Measurements from ENCODE around the gene PITPNM3.

Gene PITPNM3

GRCh38 chr17:6452471-6453266 is 103.7 kb downstream of the PITPNM3 start:
- Histone ChIP-seq H3K4me1 (ENCODE audit: insufficient read depth, low read length, poor library complexity, severe bottlenecking) (peaks cover 12% of the 10 kb centered on the region), H3K9me2 (replicated peaks; ENCODE audit: low read depth, low read length) (no peaks in the 10 kb centered on the region), H3K4me2 (ENCODE audit: low read depth, low read length, poor library complexity, severe bottlenecking) (no peak overlapping the region), H3K9me3 (ENCODE audit: insufficient read depth, low read depth, low read length) (no peaks in the 10 kb centered on the region), H3F3A (ENCODE audit: low read depth) (no peaks in the 10 kb centered on the region), H3K9ac (ENCODE audit: low read depth, low read length, poor library complexity, severe bottlenecking) (no peak overlapping the region), H4K20me1 (ENCODE audit: insufficient read depth, low read length, poor library complexity, severe bottlenecking) (peaks cover 5% of the 10 kb centered on the region), H3K79me2 (ENCODE audit: insufficient read depth, low read length) (peaks cover 20% of the 10 kb centered on the region; the same call in 1 of the 2 replicates), H3K27me3 (ENCODE audit: insufficient read depth, low read length, poor library complexity, severe bottlenecking) (no peaks in the 10 kb centered on the region), H2AFZ (ENCODE audit: low read length) (no peak overlapping the region), H3K36me3 (ENCODE audit: insufficient read depth, low read length) (peaks cover 18% of the 10 kb centered on the region; the same call in 1 of the 2 replicates), H3K4me3 (ENCODE audit: low read length, poor library complexity, severe bottlenecking) (no peak overlapping the region)
- TF ChIP-seq CTCF (conservative IDR thresholded peaks at IDR 0.05; ENCODE audit: low read length), result no peak
- TF ChIP-seq EZH2phosphoT487 (IDR thresholded peaks at IDR 0.05; ENCODE audit: borderline replicate concordance), result no peak

DNA sequence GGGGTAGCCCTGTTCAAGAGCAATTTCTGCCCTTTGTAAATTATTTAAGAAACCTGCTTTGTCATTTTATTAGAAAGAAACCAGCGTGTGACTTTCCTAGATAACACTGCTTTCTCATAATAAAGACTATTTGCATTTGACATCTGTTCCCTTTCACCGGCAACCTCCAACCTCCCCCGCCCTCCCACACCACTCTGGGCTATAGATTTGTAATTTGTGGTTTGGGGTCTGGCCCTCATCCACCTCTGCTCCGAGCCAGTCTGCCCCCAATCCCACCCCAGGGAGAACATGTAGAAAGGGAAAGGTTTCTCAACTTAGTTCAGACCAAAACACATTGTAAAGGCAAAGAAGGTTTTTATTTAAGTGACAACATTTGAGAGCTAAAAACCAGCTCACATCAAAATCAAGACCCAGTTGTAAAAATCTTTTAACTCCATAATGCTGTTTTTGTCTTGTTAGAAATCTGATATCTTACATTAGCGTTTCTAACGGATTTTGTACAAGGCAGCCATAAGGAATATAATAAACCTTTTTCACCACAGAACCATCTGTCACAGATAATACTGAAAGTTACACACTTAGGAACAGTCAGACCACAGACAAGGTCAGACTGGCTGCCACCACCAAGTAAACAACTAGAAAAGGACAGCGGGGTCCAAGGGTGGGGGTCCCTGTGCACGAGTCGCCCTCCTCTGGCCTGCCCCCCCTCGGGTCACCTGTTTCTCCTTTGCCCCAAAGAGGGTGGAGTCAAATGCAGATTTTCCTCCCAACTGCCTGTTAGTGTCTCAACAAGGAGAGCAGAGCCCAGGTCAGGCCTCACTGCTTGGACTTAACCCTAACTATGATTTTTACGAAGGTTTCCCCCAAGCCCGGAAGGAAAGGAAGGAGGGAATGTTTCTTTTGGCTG is 105.2 kb downstream of the PITPNM3 start:
- Histone ChIP-seq H3K4me3 (ENCODE audit: low read length, poor library complexity, severe bottlenecking) (no peak overlapping the region), H3K9me3 (ENCODE audit: insufficient read depth, low read depth, low read length) (no peaks in the 10 kb centered on the region), H3K4me1 (ENCODE audit: insufficient read depth, low read length, poor library complexity, severe bottlenecking) (peaks cover 19% of the 10 kb centered on the region), H3K79me2 (ENCODE audit: insufficient read depth, low read length) (peaks cover 33% of the 10 kb centered on the region), H3K9me2 (replicated peaks; ENCODE audit: low read depth, low read length) (no peaks in the 10 kb centered on the region), H3F3A (ENCODE audit: low read depth) (no peaks in the 10 kb centered on the region), H3K9ac (ENCODE audit: low read depth, low read length, poor library complexity, severe bottlenecking) (no peak overlapping the region), H3K4me2 (ENCODE audit: low read depth, low read length, poor library complexity, severe bottlenecking) (no peak overlapping the region), H4K20me1 (ENCODE audit: insufficient read depth, low read length, poor library complexity, severe bottlenecking) (peaks cover 11% of the 10 kb centered on the region), H3K27me3 (ENCODE audit: insufficient read depth, low read length, poor library complexity, severe bottlenecking) (no peaks in the 10 kb centered on the region), H3K36me3 (ENCODE audit: insufficient read depth, low read length) (peaks cover 27% of the 10 kb centered on the region; the same call in 1 of the 2 replicates), H2AFZ (ENCODE audit: low read length) (no peak overlapping the region)
- no peak for TF ChIP-seq EZH2phosphoT487 (IDR thresholded peaks at IDR 0.05; ENCODE audit: borderline replicate concordance)
- no peak for TF ChIP-seq CTCF (conservative IDR thresholded peaks at IDR 0.05; ENCODE audit: low read length)

DNA sequence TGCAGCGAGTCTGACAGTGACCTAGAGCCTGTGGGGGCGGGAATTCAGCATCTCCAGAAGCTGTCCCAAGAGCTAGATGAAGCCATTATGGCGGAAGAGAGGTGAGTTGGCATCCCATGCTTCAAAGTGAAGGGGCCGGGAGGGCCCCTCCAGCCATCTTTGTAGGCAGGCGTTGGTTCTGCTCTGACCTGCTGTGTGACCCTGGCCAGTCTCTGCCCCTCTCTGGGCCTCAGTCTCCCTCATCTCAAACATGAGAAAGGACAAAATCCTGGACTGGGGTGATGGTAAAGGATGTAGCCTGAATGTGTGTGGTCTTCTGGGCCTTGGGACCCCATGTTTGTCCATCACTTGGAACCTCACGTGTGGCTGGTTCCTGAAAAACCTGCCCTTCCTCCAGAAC is 107.0 kb downstream of the PITPNM3 start:
- peaks cover 33% of the 10 kb centered on the region; the same call in 1 of the 2 replicates for H3K36me3 ChIP-seq (ENCODE audit: insufficient read depth, low read length)
- H2AFZ ChIP-seq (ENCODE audit: low read length), result no peak overlapping the region
- H3K9me2 ChIP-seq (replicated peaks; ENCODE audit: low read depth, low read length), result no peaks in the 10 kb centered on the region
- peaks cover 51% of the 10 kb centered on the region for H3K79me2 ChIP-seq (ENCODE audit: insufficient read depth, low read length)
- no peak overlapping the region for H3K4me3 ChIP-seq (ENCODE audit: low read length, poor library complexity, severe bottlenecking)
- H4K20me1 ChIP-seq (ENCODE audit: insufficient read depth, low read length, poor library complexity, severe bottlenecking), result peaks cover 25% of the 10 kb centered on the region
- no peak for TF ChIP-seq EZH2phosphoT487 (IDR thresholded peaks at IDR 0.05; ENCODE audit: borderline replicate concordance)
- no peak for TF ChIP-seq CTCF (conservative IDR thresholded peaks at IDR 0.05; ENCODE audit: low read length)
- H3K4me1 ChIP-seq (ENCODE audit: insufficient read depth, low read length, poor library complexity, severe bottlenecking), result peaks cover 36% of the 10 kb centered on the region
- H3K27me3 ChIP-seq (ENCODE audit: insufficient read depth, low read length, poor library complexity, severe bottlenecking), result no peaks in the 10 kb centered on the region
- H3K4me2 ChIP-seq (ENCODE audit: low read depth, low read length, poor library complexity, severe bottlenecking), result peak overlapping the region; percentile 5
- no peaks in the 10 kb centered on the region for H3F3A ChIP-seq (ENCODE audit: low read depth)
- H3K9ac ChIP-seq (ENCODE audit: low read depth, low read length, poor library complexity, severe bottlenecking), result peak overlapping the region; percentile 18
- H3K9me3 ChIP-seq (ENCODE audit: insufficient read depth, low read depth, low read length), result no peaks in the 10 kb centered on the region

Data from Loucy (cell line).